ENCODE data around the gene CLDN14.
A peak's percentile ranks its signal among the peaks of the same experiment; 100 is the strongest.

CLDN14 gene

GRCh38 chr21:36489103-36489775, 9.3 kb upstream of the CLDN14 start:
- no peak for TF ChIP-seq CTCF (conservative IDR thresholded peaks at IDR 0.05; ENCODE audit: low read length)
- no peak for DNase-seq (ENCODE audit: low read depth)
- H3K4me3 ChIP-seq (ENCODE audit: low read length), result no peak overlapping the region

DNA sequence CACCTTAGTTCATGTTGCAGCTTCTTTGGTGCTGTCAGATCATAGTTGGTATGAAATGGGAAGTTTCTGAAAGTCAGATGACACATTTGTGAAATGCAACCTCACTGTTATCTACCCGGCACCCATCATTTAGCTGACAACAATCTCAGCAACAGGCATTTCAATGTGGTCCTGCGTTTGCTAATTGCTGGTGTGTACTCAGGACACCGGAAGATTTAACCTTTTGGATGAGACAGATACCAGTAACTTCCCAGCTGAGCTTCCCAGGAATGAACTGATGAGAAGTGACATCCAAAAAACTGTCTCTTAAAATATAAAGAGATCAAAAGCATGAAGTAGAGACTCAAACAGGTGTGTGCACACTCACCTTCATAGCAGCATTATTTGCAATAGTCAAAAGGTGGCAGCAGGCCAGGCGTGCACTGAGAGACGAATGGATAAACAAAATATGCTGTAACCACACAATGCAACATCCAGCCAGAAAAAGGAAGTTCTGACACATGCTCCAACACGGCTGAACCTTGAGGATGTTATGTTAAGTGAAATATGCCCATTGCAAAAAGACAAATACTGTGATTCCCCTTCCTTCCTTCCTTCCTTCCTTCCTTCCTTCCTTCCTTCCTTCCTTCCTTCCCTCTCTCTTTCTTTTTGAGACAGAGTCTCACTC, 7.9 kb upstream of the CLDN14 start:
- H3K4me3 ChIP-seq (ENCODE audit: low read length), result no peak overlapping the region
- peak; percentile 40 for DNase-seq (ENCODE audit: low read depth)
- no peak for TF ChIP-seq CTCF (conservative IDR thresholded peaks at IDR 0.05; ENCODE audit: low read length)

DNA sequence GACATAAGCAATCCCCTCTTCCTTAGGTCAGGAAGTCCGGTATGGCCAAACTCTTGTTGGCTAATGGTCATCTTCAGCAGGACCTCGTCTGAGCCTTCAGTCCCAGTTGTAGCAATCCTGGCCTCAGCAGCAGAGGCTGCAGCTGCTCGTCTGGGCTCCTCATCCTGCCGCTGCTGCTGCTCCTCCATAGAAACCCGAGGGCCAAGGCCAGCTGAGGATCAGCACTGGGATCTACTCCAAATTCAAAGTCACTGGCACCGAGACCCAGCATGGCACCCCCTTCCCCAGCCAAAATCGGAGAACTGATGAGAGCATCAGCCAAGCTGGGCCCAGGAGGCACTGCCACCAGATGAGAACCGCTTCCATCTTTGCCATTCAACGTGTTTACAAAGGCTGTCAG, 6.3 kb upstream of the CLDN14 start:
- no peak for TF ChIP-seq CTCF (conservative IDR thresholded peaks at IDR 0.05; ENCODE audit: low read length)
- no peak overlapping the region for H3K4me3 ChIP-seq (ENCODE audit: low read length)
- no peak for DNase-seq (ENCODE audit: low read depth)

- no peak overlapping the region for H3K4me3 ChIP-seq (ENCODE audit: low read length)
- TF ChIP-seq CTCF (conservative IDR thresholded peaks at IDR 0.05; ENCODE audit: low read length), result no peak
- DNase-seq (ENCODE audit: low read depth), result no peak
Observed at GRCh38 chr21:36485476-36485875, 5.6 kb upstream of the CLDN14 start.

DNA sequence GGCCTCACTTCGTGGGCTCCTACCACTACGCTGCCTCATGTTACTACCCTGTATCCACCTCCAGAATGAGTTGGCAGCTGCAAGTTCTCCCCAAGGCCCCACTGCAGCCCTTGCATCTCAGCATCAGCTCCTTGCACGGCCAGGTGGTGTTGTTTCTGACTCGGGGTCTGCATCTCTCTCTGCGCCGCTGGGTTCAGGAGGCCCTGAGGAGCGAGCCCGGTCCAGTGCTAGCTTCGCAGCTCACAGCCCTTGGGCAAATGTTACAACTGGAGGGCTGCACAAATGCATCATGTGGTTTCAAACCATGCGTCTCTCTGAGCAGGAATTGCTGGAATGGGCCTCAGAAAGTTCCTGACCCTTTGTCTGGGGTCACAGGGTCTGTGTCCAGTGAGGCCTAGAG, 3.2 kb upstream of the CLDN14 start:
- no peak overlapping the region for H3K4me3 ChIP-seq (ENCODE audit: low read length)
- no peak for TF ChIP-seq CTCF (conservative IDR thresholded peaks at IDR 0.05; ENCODE audit: low read length)
- no peak for DNase-seq (ENCODE audit: low read depth)

DNA sequence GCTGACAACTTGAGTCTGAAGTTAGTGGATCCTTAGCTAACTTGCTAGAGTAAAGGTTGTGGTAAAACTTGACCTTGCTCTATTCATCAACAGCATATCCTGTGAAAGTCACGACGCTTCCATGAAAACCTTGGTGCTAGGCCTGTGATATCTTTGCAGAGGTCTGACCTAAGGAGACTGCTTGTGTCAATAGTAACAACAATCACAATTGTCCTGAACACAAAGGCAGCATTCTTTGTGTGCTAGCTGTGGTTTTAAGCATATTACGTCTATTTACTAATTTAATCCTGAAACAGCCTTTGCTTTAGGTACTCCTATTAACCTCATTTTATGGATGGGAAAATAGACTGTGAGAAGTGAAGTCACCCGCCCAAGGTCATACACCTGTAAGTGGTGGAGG, 2.8 kb upstream of the CLDN14 start:
- no peak for DNase-seq (ENCODE audit: low read depth)
- no peak for TF ChIP-seq CTCF (conservative IDR thresholded peaks at IDR 0.05; ENCODE audit: low read length)
- no peak overlapping the region for H3K4me3 ChIP-seq (ENCODE audit: low read length)

- no peak for TF ChIP-seq CTCF (conservative IDR thresholded peaks at IDR 0.05; ENCODE audit: low read length)
- H3K4me3 ChIP-seq (ENCODE audit: low read length), result no peak overlapping the region
- DNase-seq (ENCODE audit: low read depth), result no peak
Observed at GRCh38 chr21:36482181-36482580, 2.3 kb upstream of the CLDN14 start.

Data from AG10803 (cell line).